Left ventricle myocardium inferior (tissue), 1 donor: Measurements from ENCODE around the gene PTER. TPM values are rescaled to one million over a fixed set of nuclear protein-coding genes. Genes with fewer than 3 reads are reported as not detected.

Experiments used
- DNase-seq: peaks from one replicate; pipeline ENCODE4 v3.0.0-alpha.2; 2020
- H3K27ac ChIP-seq: fragments of 200-600 bp; replicated peaks from 2 replicates; pipeline ENCODE4 v1.8.0; 2021
- H3K27me3 ChIP-seq: fragments of 200-600 bp; 2 replicates; pipeline ENCODE4 v1.8.0; 2021; ENCODE audit warnings: low read depth
- H3K36me3 ChIP-seq: fragments of 200-600 bp; 2 replicates; pipeline ENCODE4 v1.8.0; 2021
- H3K4me1 ChIP-seq: fragments of 200-600 bp; 2 replicates; pipeline ENCODE4 v1.8.0; 2021
- H3K4me3 ChIP-seq: fragments of 200-600 bp; 2 replicates; pipeline ENCODE4 v1.8.0; 2021; ENCODE audit warnings: mild to moderate bottlenecking, moderate library complexity
- H3K9me3 ChIP-seq: fragments of 200-600 bp; replicated peaks from 2 replicates; pipeline ENCODE4 v1.8.0; 2021
- intact Hi-C: fragments of 100-400 bp; cut with micrococcal nuclease; formaldehyde crosslinking; loops from one replicate; pipeline ENCODE4 v1.11.0; 2022
- total RNA-seq: library from RNA; stranded (reverse); fragmentation: NEBNext Ultra II Directional; extraction: Animal tissue kit (Norgen Biotek cat#: 25700); gene quantifications from one replicate; pipeline ENCODE4 v1.2.1, GENCODE V29; 2021
- TF ChIP-seq, protein P1 (sequence below): fragments of 200-600 bp; IDR thresholded peaks from 2 replicates; pipeline ENCODE4 v1.8.0; 2021; ENCODE audit warnings: antibody characterized with exemption, mild to moderate bottlenecking, borderline replicate concordance
- donor health status: DM: no; HTN: yes; CAD: no; lungs with severe emphysema.

The PTER gene
- total RNA-seq, 1 donor from 2014 or later = 16.3 TPM

DNA sequence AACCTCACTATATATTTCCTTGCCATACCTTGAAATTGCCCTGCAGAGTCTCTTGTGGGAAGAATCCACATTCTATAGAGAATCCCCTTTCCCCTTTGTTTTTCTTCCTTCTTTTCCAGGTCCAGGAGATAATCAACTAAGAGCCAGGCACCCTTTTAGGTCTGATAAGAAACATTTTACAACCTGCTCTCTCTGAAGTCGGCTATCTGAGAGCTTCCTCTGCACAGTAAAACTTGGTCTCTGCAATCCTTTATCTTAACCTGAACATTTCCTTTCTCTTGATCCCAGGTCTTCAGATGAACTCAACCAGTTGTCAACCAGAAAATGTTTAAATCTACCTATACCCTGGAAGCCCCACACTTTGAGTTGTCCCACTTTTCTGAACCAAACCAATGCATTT is 19.5 kb upstream of the PTER start:
- Histone ChIP-seq H3K9me3 (no peaks in the 10 kb centered on the region), H3K27me3 (peaks cover 33% of the 10 kb centered on the region), H3K36me3 (no peaks in the 10 kb centered on the region), H3K4me1 (peaks cover 2% of the 10 kb centered on the region), H3K27ac (no peak overlapping the region), H3K4me3 (no peak overlapping the region)
- DNase-seq = no peak
- intact Hi-C loops = no loop called here
- TF ChIP-seq, protein P1, sequence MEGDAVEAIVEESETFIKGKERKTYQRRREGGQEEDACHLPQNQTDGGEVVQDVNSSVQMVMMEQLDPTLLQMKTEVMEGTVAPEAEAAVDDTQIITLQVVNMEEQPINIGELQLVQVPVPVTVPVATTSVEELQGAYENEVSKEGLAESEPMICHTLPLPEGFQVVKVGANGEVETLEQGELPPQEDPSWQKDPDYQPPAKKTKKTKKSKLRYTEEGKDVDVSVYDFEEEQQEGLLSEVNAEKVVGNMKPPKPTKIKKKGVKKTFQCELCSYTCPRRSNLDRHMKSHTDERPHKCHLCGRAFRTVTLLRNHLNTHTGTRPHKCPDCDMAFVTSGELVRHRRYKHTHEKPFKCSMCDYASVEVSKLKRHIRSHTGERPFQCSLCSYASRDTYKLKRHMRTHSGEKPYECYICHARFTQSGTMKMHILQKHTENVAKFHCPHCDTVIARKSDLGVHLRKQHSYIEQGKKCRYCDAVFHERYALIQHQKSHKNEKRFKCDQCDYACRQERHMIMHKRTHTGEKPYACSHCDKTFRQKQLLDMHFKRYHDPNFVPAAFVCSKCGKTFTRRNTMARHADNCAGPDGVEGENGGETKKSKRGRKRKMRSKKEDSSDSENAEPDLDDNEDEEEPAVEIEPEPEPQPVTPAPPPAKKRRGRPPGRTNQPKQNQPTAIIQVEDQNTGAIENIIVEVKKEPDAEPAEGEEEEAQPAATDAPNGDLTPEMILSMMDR = no peak

GRCh38 chr10:16423599-16423998 is 13.2 kb upstream of the PTER start:
- intact Hi-C loops = no loop called here
- Histone ChIP-seq H3K27me3 (peaks cover 30% of the 10 kb centered on the region), H3K27ac (no peak overlapping the region), H3K4me3 (no peak overlapping the region), H3K4me1 (peaks cover 2% of the 10 kb centered on the region), H3K9me3 (peaks cover 7% of the 10 kb centered on the region), H3K36me3 (no peaks in the 10 kb centered on the region)
- TF ChIP-seq, protein P1 = no peak
- no peak for DNase-seq

DNA sequence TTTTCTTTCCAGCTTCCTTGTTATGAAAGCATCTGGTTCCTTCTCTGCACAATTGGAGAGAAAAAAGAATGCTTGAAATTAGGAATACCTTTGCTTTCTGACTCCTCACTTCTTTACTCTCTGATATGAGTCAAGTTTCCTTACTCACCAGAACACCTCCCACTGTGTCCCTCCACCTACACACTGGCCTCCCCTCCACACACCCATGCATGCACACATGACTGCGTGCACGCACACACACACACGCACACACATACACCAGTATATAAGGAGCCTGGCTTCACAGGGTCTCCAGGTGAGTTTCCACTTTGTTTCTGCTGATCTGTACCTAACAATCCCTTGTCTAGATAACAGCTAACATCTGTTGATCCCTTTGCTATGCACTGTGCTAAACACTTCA is 11.4 kb upstream of the PTER start:
- H3K36me3 ChIP-seq = no peaks in the 10 kb centered on the region
- H3K9me3 ChIP-seq = peaks cover 7% of the 10 kb centered on the region
- TF ChIP-seq, protein P1 = no peak
- no peak for DNase-seq
- H3K27me3 ChIP-seq = peaks cover 14% of the 10 kb centered on the region
- H3K4me1 ChIP-seq = peaks cover 2% of the 10 kb centered on the region
- no peak overlapping the region for H3K4me3 ChIP-seq
- intact Hi-C loops = no loop called here
- no peak overlapping the region for H3K27ac ChIP-seq

DNA sequence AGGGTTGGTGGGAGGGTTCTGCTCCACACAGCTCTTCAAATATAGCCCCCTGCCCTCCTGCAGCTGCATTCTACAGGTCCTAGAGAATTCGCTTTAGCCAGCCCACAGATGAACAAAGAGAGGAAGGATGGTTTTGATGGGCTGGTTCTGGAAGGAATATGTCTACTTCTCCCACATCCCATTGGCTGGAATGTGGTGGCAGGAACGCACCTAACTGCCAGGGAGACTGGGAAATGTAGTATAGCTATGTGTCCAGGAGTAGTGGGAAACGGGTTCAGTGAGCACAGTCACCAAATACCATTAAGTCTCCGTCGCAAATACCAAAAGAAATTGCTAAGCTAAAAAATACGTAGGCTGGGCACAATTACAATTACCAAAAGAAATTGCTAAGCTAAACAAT is 7.3 kb upstream of the PTER start:
- TF ChIP-seq, protein P1 = no peak
- Histone ChIP-seq H3K36me3 (no peaks in the 10 kb centered on the region), H3K27me3 (no peaks in the 10 kb centered on the region), H3K9me3 (peaks cover 7% of the 10 kb centered on the region), H3K4me3 (no peak overlapping the region), H3K27ac (no peak overlapping the region), H3K4me1 (no peaks in the 10 kb centered on the region)
- intact Hi-C loops = no loop called here
- no peak for DNase-seq

DNA sequence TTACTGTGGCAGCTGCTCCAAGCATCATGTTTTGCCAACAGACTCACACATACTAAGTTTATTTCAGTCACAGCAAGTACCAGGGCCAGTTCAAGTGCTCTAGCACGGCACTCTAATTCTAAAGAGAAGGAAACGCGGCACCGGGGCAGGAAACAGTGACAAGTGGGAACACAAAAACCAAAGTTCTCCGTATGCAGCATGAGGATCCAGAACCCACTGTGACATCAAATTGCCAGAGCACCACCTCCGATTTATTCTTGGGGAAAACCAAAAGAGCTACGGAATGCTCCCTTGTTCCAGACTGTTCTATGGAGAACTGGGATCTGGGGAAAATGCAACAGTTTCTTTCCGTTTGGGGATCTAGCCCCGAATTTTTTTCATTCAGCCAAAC is 448 bp upstream of the PTER start:
- Histone ChIP-seq H3K9me3 (no peaks in the 10 kb centered on the region), H3K4me3 (peak overlapping the region; percentile 81), H3K4me1 (peaks cover 50% of the 10 kb centered on the region), H3K27me3 (no peaks in the 10 kb centered on the region), H3K36me3 (no peaks in the 10 kb centered on the region), H3K27ac (peak overlapping the region; percentile 97)
- TF ChIP-seq, protein P1 = no peak
- intact Hi-C loops = no loop called here
- DNase-seq = no peak

DNA sequence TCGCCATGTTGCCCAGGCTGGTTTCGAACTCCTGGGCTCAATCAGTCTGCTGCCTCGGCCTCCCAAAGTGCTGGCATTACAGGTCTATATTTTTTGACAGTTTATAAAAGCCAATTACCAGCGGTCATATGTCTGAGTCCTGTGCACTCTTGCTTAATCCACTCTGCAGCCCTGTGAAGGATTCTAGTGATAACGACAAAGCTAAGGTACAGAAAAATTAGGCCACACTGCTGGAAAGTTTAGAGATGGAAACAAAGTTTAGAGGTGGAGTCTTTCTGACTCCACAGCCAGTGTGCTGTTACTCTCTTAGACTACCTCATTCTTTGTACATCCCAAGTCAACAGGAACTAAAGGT is 707 bp downstream of the PTER start:
- Histone ChIP-seq H3K27me3 (no peaks in the 10 kb centered on the region), H3K4me3 (peak overlapping the region; percentile 81), H3K36me3 (no peaks in the 10 kb centered on the region), H3K4me1 (peaks cover 56% of the 10 kb centered on the region), H3K27ac (peak overlapping the region; percentile 97), H3K9me3 (no peaks in the 10 kb centered on the region)
- DNase-seq = no peak
- TF ChIP-seq, protein P1 = no peak
- intact Hi-C loops = no loop called here
